Left ventricle myocardium inferior (tissue), 1 donor: Measurements from ENCODE around the gene FERMT2. TPM values are rescaled to one million over a fixed set of nuclear protein-coding genes. Genes with fewer than 3 reads are reported as not detected.

ENCODE experiments used
- DNase-seq: peaks from one replicate; pipeline ENCODE4 v3.0.0-alpha.2; 2020
- H3K27ac ChIP-seq: fragments of 200-600 bp; replicated peaks from 2 replicates; pipeline ENCODE4 v1.8.0; 2021
- H3K27me3 ChIP-seq: fragments of 200-600 bp; 2 replicates; pipeline ENCODE4 v1.8.0; 2021; ENCODE audit warnings: low read depth
- H3K36me3 ChIP-seq: fragments of 200-600 bp; 2 replicates; pipeline ENCODE4 v1.8.0; 2021
- H3K4me1 ChIP-seq: fragments of 200-600 bp; 2 replicates; pipeline ENCODE4 v1.8.0; 2021
- H3K4me3 ChIP-seq: fragments of 200-600 bp; 2 replicates; pipeline ENCODE4 v1.8.0; 2021; ENCODE audit warnings: mild to moderate bottlenecking, moderate library complexity
- H3K9me3 ChIP-seq: fragments of 200-600 bp; replicated peaks from 2 replicates; pipeline ENCODE4 v1.8.0; 2021
- CTCF ChIP-seq: fragments of 200-600 bp; IDR thresholded peaks from 2 replicates; pipeline ENCODE4 v1.8.0; 2021; ENCODE audit warnings: antibody characterized with exemption, mild to moderate bottlenecking, borderline replicate concordance
- intact Hi-C: fragments of 100-400 bp; cut with micrococcal nuclease; formaldehyde crosslinking; loops from one replicate; pipeline ENCODE4 v1.11.0; 2022
- total RNA-seq: library from RNA; stranded (reverse); fragmentation: NEBNext Ultra II Directional; extraction: Animal tissue kit (Norgen Biotek cat#: 25700); gene quantifications from one replicate; pipeline ENCODE4 v1.2.1, GENCODE V29; 2021
- donor health status: DM: no; HTN: yes; CAD: no; lungs with severe emphysema.

Gene FERMT2
- total RNA-seq, 1 donor from 2014 or later, result 91.9 TPM

GRCh38 chr14:52825085-52825484 lies 125.8 kb downstream of the FERMT2 start:
- intact Hi-C loops, result no loop called here
- no peak for TF ChIP-seq CTCF
- Histone ChIP-seq H3K9me3 (no peaks in the 10 kb centered on the region), H3K4me1 (peaks cover 11% of the 10 kb centered on the region), H3K4me3 (no peak overlapping the region), H3K36me3 (no peaks in the 10 kb centered on the region), H3K27me3 (no peaks in the 10 kb centered on the region), H3K27ac (no peak overlapping the region)
- no peak for DNase-seq

GRCh38 chr14:52824462-52824861 lies 126.4 kb downstream of the FERMT2 start:
- Histone ChIP-seq H3K4me1 (peaks cover 11% of the 10 kb centered on the region), H3K9me3 (no peaks in the 10 kb centered on the region), H3K27me3 (no peaks in the 10 kb centered on the region), H3K27ac (no peak overlapping the region), H3K36me3 (no peaks in the 10 kb centered on the region), H3K4me3 (no peak overlapping the region)
- TF ChIP-seq CTCF, result no peak
- intact Hi-C loops, result loop anchor here (5.0 kb wide), 2 partner anchors 138 to 233 kb away; no protein-coding TSS in a partner anchor
- no peak for DNase-seq

- TF ChIP-seq CTCF, result no peak
- Histone ChIP-seq H3K27me3 (no peaks in the 10 kb centered on the region), H3K4me3 (no peak overlapping the region), H3K36me3 (no peaks in the 10 kb centered on the region), H3K27ac (no peak overlapping the region), H3K9me3 (no peaks in the 10 kb centered on the region), H3K4me1 (peaks cover 11% of the 10 kb centered on the region)
- intact Hi-C loops, result loop anchor here (5.0 kb wide), 2 partner anchors 140 to 235 kb away; no protein-coding TSS in a partner anchor
- no peak for DNase-seq
Observed at GRCh38 chr14:52821805-52822250, 129.0 kb downstream of the FERMT2 start.

GRCh38 chr14:52808101-52808500 lies 142.7 kb downstream of the FERMT2 start:
- intact Hi-C loops, result no loop called here
- Histone ChIP-seq H3K4me3 (no peak overlapping the region), H3K27ac (no peak overlapping the region), H3K9me3 (no peaks in the 10 kb centered on the region), H3K4me1 (no peaks in the 10 kb centered on the region), H3K36me3 (no peaks in the 10 kb centered on the region), H3K27me3 (no peaks in the 10 kb centered on the region)
- DNase-seq, result no peak
- TF ChIP-seq CTCF, result no peak

Other genes starting within 250 kb of the FERMT2 start
- gene PSMC6, start 243.8 kb downstream of the FERMT2 start, total RNA-seq, result 77.0 TPM
- 13.3 TPM for gene STYX, start 220.9 kb downstream of the FERMT2 start, total RNA-seq
- 5.7 TPM for gene GNPNAT1, start 159.4 kb downstream of the FERMT2 start, total RNA-seq
- 6.7 TPM for gene DDHD1, start 202.3 kb upstream of the FERMT2 start, total RNA-seq